Hematopoietic multipotent progenitor cell treated with erythropoietin and hydrocortisone succinate and interleukin-3 and kit ligand, for 4 days (in vitro differentiated cells): ENCODE data around the gene DGKG.

Experiments used
- DNase-seq: peaks from one replicate; pipeline ENCODE4 v3.0.0-alpha.2; 2015

The DGKG gene

GRCh38 chr3:186166491-186167288 is 195.3 kb downstream of the DGKG start:
- no peak for DNase-seq

DNA sequence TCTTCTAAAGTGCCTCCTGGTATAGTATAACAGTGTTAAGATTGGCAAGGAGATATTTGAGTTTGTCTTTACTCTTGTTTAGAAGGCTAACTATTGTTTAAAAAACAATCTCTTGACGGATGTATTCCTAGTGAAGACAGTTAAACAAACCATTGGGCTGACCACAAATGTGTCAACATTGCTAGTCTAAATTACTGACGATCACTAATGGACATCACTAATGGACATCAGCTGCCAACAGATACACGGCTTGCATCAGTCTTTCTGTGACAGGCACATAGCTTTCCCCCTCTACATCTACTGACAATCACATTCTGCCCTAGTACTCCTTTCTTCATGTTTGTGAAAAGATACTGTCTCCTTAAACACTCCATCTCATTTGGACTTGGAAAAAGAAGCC is 196.0 kb downstream of the DGKG start:
- no peak for DNase-seq

- DNase-seq = no peak
Measured at GRCh38 chr3:186165331-186165730, 196.7 kb downstream of the DGKG start.

- DNase-seq = no peak
Measured at GRCh38 chr3:186164696-186165095, 197.3 kb downstream of the DGKG start.

- DNase-seq = peak; percentile 33
Measured at GRCh38 chr3:186162221-186162620, 199.8 kb downstream of the DGKG start.

DNA sequence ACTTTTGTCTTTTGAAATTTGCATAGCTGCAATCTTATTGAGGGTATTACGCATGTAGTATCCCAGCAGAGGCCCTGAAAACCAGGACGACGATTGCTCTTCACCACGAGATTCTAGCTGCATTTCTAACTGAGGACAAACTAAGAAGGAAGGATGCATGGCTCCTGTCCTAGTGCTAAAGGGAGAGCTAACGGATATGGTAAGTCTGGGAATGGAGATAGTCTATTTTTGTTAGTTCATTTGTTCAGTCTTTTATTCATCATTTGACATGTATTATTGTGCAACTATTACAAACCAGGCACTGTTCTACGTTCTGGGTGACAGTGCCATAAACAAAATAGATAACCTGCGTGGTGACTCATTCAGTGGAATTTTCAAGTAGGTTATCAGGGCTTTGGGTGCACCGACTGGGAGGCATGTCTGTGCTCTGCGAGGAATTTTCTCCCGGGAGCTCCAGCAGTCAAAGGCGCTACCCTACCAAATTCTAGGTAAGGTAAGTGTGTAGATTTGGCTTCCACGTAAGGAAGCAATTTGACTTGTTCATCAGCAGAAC is 201.3 kb downstream of the DGKG start:
- no peak for DNase-seq

GRCh38 chr3:186154641-186155040 is 207.4 kb downstream of the DGKG start:
- DNase-seq = no peak

- peak; percentile 75 for DNase-seq
Measured at GRCh38 chr3:186152889-186153292, 209.1 kb downstream of the DGKG start.

DNA sequence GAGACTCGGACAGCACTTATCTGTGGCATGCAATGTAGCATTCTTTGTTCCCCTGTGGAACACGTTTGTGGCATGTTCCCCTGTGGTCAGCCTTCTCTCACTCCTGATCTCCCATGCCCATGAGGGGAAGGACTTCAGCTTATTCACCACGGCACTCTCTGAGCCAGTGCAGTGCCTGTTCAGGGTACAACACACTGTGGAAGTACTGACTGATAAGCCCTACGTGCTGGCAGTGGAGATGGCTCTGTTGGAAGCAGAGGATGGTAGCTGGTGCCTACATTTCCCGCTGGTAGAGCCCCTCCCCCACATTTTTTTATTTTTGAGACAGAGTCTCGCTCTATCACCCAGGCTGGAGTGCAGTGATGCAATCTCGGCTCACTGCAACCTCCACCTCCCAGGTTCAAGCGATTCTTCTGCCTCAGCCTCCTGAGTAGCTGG is 209.7 kb downstream of the DGKG start:
- peak; percentile 29 for DNase-seq

- DNase-seq = peak; percentile 46
Measured at GRCh38 chr3:186151077-186151971, 210.7 kb downstream of the DGKG start.

GRCh38 chr3:186150041-186150830 is 211.8 kb downstream of the DGKG start:
- no peak for DNase-seq

DNA sequence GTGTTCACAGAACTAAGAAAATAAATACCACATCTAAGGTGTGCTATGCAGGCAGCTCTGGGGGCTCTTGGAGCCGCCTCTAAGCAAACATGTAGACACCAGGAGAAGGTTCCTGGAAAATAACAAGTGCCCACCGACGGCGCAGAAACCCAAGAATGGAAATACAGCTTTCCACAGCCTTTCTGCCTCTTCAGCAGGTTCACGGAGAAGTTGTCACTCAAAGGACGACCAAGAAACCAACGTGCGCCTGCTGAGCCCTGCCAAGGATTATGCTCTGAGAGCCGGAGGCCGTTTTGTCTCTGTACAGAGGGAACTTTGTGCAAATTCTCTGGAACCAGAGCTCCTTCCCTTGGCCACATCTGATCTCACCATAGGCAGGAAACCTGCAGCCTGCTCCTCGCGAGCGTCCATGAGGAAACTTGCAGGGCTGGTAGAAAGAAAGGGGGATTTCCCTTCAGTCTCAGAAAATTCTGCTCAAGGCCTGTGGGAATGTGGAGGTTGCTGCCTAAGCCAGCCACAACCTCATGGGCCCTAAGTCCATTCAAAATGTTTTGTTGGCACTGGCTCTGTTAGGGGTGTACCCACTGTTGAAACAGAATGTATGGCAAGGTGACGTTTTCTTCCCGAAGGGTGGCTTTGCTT is 212.6 kb downstream of the DGKG start:
- no peak for DNase-seq

GRCh38 chr3:186144257-186144656 is 217.8 kb downstream of the DGKG start:
- no peak for DNase-seq

GRCh38 chr3:186143250-186143649 is 218.8 kb downstream of the DGKG start:
- no peak for DNase-seq

DNA sequence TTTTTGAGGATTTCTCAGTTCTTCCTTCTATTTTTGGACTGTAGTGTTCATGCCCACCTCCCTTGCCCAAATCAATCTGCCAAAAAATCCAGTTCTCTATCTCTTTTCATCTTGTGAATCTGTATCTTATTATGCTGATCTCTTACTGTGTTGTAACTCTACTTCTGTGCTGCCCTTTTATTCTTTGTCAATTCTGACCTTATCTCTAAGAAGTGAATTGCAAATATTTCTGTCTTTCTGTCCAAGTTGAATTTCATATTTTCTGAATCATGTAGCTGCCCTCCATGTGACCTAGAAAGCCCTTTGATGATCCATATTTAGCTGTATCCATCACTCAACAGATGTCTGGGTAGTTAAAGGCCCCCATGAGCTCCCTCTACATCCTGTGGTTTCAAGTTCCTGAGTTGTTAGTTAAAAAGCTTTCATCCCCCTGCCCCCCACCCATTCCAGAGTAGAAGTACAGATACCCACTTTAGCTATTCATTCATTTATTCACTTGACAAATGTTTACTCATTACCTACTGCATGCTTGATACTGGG is 219.6 kb downstream of the DGKG start:
- DNase-seq = peak; percentile 19

DNA sequence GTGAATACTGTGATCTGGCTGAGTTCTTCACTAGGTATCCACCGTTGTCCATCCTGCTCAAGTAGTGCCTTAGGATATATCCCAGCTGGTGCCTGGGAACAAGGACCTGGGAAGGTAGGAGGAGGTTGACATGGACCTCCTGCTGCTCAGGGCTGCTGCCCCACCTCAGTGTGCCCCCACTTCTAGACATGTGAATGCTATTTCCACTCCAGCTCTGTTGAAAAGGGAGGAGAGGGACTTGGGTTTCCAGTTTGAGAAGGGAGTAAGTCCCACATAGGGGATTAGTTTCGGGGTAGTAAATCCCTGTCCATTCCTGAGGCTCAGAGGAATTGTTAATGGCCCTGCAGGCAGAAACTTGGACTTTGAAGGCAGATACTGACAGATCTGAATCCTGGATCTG is 220.2 kb downstream of the DGKG start:
- no peak for DNase-seq

- DNase-seq = no peak
Measured at GRCh38 chr3:186138272-186138981, 223.6 kb downstream of the DGKG start.

- DNase-seq = no peak
Measured at GRCh38 chr3:186137051-186137685, 224.9 kb downstream of the DGKG start.

DNA sequence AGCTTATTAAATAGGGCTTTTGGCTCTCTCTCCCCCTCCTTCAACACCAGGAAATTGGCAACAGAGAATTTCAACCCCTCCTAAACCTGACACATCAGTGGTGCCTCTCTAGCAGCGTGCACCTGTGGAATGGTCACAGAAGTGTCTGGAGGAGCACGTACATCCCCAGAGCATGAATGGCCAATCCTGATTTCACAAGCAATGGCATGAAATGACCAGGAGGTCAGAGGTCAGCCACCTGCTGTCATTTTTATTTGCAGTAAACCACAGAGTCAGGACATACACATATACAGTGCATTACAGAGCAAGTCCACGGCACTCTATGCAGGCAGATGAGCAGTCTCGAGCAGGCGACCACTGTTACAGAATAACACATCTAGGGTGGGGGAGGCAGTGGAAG is 228.1 kb downstream of the DGKG start:
- no peak for DNase-seq

DNA sequence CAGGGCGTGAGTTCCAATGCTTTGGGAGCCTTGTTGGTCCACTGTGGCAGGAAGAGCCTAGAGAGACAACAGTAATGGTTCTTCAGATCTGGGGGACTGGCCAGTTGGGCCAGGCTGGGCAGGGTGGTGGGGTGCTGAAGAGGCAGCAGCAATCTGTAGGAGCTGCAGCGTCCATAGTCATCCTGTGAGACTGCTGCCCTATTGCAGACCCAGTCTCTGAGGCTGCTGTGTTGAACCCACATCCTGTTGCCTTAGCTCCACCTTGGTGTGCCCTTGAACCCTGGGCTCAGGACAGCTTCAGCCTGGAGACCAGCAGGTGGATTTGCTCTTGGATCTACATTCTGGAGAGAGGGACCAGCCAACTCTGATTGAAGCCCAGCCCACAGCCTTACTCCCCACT is 229.5 kb downstream of the DGKG start:
- DNase-seq = no peak

DNA sequence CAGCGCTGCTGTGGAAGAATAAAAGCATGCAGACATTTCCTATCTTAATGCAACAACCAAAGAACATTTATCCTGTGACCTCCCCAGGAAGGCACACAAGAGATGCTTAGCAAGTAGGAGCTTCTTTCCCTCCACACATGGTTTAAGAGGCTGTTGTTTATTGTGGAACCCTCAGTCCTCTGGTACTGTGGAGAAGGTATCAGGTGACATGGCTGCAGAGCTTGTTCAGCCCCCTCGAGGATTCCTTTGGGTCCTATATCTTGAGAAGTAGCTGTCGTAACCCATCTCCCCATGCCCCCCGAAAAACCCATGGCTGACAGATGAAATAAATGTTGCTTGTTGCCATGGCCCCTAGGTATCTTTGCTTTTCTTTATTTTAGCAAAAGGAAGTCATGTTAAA is 232.8 kb downstream of the DGKG start:
- no peak for DNase-seq
